Middle frontal gyrus (tissue), 1 donor: ENCODE data around the gene SMAGP.
"Not testable (repeated sequence)": the region's sequence is repeated elsewhere in the genome, so short reads cannot be mapped to it uniquely, and the experiment has no call there.

Experiments used
- DNase-seq: peaks from one replicate; pipeline ENCODE4 v3.0.0-alpha.2; 2015; ENCODE audit warnings: low spot score; ENCODE audit errors: extremely low spot score

Gene SMAGP, protein sequence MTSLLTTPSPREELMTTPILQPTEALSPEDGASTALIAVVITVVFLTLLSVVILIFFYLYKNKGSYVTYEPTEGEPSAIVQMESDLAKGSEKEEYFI

GRCh38 chr12:51270067-51270950, at the start of gene SMAGP:
TSS of gene SMAGP (minus strand) at chr12:51270415. CDS start at chr12:51269278, 1,137 bp downstream.
- DNase-seq, result no peak

DNA sequence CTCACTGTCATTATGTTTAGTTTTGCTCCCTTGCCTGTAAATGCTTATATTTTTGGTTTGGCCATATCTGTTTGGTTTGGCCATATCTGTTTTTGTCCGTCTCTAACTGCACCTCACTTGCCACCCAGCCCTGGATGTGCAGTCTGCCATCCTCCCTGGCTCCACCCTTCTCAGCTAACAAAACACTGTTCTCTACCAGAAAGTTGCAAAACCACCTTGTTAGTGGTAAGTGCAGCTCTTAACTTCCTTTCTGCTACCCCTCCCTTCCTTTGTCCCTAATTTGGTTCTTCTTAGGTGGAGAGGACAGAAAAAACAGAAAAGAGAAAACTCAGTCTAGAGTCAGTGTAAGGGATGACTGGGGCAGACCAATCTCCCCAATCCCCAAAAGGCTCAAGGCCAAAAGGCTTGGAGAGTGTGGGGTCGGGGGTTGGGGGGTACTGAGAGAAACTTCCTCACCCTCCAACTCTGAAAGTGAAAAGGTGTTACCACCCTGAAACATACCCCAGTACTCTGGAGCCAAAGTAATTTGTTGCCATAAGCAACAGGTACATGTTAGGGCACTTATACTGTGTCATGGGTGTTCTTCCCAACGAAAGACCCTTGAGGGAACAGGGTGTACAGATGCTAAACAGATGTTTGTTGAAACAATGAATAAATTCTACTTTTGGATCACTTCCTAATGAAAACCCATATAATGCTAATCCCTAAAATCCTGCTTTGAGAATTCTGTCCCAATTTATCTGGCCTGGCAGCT, 48.8 kb upstream of the SMAGP start:
- no peak for DNase-seq

DNA sequence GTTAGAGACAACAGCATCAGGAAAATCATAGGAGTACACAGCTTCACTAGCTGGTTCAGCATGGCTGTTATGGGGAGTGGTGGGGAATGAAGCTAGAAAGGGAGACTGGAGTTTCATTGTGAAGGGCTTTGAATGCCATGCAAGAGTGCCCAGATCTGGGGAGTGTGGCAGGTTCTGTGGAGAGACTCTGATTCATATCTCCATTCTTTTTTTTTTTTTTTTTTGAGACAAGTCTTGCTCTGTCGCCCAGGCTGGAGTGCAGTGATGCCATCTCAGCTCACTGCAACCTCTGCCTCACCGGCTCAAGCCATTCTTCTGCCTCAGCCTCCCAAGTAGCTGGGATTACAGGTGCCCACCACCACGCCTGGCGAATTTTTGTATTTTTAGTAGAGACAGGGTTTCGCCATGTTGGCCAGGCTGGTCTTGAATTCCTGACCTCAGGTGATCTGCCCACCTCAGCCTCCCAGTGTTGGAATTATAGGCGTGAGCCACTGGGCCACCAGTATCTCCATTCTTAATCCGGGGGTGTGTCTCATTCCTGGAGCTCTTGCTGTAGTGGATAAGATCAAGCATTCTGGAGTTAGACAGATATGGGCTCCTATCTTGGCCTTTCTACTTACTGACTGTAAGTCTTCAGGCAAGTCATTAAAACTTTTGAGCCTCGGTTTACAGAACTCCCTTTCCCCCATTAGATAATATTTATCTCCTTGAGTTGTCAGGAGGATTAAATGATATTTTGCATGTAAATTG, 48.0 kb upstream of the SMAGP start:
- DNase-seq, result not testable (repeated sequence)

- no peak for DNase-seq
Observed at GRCh38 chr12:51311389-51311788, 41.2 kb upstream of the SMAGP start.

GRCh38 chr12:51307655-51308593, 37.7 kb upstream of the SMAGP start:
- no peak for DNase-seq

DNA sequence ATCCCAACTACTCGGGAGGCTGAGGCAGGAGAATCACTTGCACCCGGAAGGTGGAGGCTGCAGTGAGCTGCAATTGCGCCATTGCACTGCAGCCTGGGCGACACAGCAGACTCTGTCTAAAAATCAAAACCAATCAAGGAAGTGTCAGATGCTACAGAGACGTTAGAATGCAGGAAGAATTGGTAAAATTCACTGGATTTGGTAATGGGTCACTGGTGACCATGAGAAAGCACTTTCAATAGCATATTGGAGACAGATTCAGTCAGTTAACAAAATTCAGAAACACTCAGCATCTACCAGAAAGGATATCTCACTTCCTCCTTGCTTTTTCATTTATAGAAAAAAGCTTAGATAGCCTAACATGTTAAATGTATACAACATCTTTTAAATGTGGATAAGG, 36.3 kb upstream of the SMAGP start:
- DNase-seq, result no peak

GRCh38 chr12:51300768-51301167, 30.6 kb upstream of the SMAGP start:
- not testable (repeated sequence) for DNase-seq

DNA sequence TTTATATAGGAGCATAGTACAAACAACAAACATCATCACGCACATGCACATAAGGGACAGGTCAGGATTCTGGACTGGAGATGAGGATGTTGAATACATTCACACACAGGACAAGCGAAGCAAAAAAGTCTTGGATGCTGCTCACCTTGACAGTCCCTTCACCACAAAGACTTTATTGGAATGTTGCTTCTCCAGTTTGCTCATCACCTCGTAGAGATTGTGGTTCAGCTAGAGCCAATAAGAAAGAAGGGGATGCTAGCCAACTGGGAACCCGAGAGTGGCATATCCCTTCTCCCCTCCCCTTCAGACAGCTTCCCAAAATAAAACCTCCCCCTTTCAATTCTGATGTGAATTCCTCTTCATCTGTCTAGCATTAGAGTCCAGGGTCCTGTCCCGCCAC, 25.4 kb upstream of the SMAGP start:
- DNase-seq, result no peak

DNA sequence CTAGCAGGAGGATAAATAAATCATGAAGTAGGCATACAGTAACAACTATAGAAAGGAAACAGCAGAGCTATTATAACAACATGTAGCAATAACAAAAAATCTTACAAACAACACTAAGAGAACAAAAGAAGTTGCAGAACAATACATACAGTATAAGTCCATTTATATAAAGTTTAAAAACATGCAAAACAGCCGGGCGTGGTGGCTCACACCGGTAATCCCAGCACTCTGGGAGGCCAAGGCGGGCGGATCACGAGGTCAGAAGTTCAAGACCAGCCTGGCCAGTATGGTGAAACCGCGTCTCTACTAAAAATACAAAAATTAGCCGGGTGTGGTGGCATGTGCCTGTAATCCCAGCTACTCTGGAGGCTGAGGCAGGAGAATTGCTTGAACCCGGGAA, 23.9 kb upstream of the SMAGP start:
- DNase-seq, result not testable (repeated sequence)

DNA sequence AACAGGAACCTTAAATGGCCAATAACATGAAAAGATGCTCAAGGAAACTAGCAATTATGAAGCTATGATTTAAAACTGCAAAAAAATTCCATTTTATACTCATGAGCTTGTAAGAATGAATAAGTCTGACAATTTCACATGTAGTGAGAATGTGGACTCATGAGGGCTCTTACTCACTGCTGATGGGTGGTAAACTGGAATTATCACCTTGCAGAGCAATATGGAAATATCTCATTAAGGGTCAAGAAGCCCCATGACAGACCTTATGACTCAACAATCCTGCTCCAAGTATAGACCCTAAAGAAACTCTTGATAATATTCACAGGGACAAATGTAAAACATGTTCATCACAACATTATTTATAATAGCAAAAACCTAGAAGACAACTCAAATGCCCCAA, 23.5 kb upstream of the SMAGP start:
- DNase-seq, result no peak

DNA sequence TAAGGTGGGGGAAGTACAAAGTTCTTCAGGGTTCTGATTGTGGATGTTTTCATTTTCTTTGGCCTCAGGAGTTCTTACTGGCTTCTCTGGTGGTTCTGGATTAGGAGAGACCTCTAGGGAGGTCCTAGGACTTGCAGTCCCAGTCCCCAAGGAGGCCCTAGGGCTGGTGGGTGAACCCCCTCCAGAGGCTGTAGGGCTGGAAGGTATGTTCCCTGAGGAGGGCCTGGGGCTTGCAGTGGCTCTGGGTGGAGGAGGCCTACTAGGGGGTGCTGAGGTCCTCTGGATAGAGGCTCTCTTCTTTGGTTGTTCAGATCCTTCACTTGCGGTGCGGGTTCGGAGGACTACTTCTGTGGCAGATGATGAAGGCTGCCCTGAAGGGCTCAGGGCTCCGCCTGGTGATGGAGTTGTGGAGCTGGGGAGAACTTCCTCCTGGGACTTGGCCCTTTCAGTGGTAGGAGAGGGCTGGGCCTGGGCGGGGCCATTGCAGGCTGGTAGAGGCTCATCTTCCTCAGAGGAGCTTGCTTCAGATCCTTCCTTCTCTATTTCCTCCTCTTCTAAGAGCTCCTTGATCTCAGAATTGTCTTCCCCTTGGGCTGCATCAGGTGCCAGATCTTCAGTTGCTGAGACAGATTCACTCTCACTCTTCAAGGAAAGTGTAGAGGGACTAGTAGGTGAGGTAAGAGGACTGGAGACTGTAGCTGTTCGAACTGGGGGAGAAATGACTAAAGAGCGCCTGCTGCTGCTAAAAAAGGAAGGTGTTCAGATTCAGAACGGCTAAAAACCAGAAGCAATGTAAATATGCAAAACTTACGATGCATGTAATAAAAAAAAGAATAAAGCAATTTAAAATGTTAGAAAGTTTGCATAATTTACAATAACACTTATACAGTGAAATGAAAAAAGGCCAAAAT, 21.6 kb upstream of the SMAGP start:
- not testable (repeated sequence) for DNase-seq

GRCh38 chr12:51285843-51286242, 15.6 kb upstream of the SMAGP start:
- DNase-seq, result no peak

- no peak for DNase-seq
Observed at GRCh38 chr12:51281202-51281924, 11.1 kb upstream of the SMAGP start.

- DNase-seq, result no peak
Observed at GRCh38 chr12:51275088-51275487, 4.9 kb upstream of the SMAGP start.

DNA sequence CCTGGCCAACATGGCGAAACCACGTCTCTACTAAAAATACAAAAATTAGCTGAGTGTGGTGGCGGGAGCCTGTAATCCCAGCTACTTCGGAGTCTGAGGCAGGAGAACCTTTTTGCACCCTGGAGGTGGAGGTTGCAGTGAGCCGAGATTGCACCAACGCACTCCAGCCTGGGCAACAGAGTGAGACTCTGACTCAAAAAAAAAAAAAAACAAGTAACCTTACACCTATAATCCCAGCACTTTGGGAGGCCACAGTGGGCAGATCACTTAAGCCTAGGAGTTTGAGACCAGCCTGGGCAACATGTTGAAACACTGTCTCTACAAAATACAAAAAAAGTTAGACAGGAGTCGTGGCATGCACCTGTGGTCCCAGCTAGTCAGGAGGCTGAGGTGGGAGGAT, 2.6 kb upstream of the SMAGP start:
- DNase-seq, result not testable (repeated sequence)

- DNase-seq, result no peak
Observed at GRCh38 chr12:51270951-51271518, 820 bp upstream of the SMAGP start.

GRCh38 chr12:51269174-51270066, 795 bp downstream of the SMAGP start:
- DNase-seq, result no peak
